GM19452 (cell line): ENCODE data around the gene NKX2-8.

Source experiments
- ATAC-seq: cut with Tn5 transposase; IDR thresholded peaks from one replicate; pipeline ENCODE4 v1.9.1; 2021; ENCODE audit not compliant: unreplicated experiment

Gene NKX2-8

GRCh38 chr14:36582011-36582873 lies at the start of gene NKX2-8:
Gene NKX2-8, minus strand, starts transcription at chr14:36582614. Its CDS starts 225 bp downstream, at chr14:36582389.
- ATAC-seq, result no peak

GRCh38 chr14:36627981-36628380 lies 45.6 kb upstream of the NKX2-8 start:
- ATAC-seq, result no peak

- ATAC-seq, result no peak
Observed at GRCh38 chr14:36626151-36626550, 43.7 kb upstream of the NKX2-8 start.

- ATAC-seq, result no peak
Observed at GRCh38 chr14:36625436-36625835, 43.0 kb upstream of the NKX2-8 start.

GRCh38 chr14:36625014-36625413 lies 42.6 kb upstream of the NKX2-8 start:
- no peak for ATAC-seq

GRCh38 chr14:36619853-36620252 lies 37.4 kb upstream of the NKX2-8 start:
- no peak for ATAC-seq

- no peak for ATAC-seq
Observed at GRCh38 chr14:36619131-36619530, 36.7 kb upstream of the NKX2-8 start.

- no peak for ATAC-seq
Observed at GRCh38 chr14:36618641-36619040, 36.2 kb upstream of the NKX2-8 start.

GRCh38 chr14:36617824-36618223 lies 35.4 kb upstream of the NKX2-8 start:
- no peak for ATAC-seq

- ATAC-seq, result no peak
Observed at GRCh38 chr14:36605506-36605857, 23.1 kb upstream of the NKX2-8 start.

GRCh38 chr14:36604757-36605505 lies 22.5 kb upstream of the NKX2-8 start:
- peak; percentile 90 for ATAC-seq

- ATAC-seq, result no peak
Observed at GRCh38 chr14:36600431-36600830, 18.0 kb upstream of the NKX2-8 start.

GRCh38 chr14:36591482-36591881 lies 9.1 kb upstream of the NKX2-8 start:
- no peak for ATAC-seq

GRCh38 chr14:36588788-36589187 lies 6.4 kb upstream of the NKX2-8 start:
- no peak for ATAC-seq

- no peak for ATAC-seq
Observed at GRCh38 chr14:36588119-36588518, 5.7 kb upstream of the NKX2-8 start.

- no peak for ATAC-seq
Observed at GRCh38 chr14:36585100-36585499, 2.7 kb upstream of the NKX2-8 start.

- ATAC-seq, result no peak
Observed at GRCh38 chr14:36583893-36584811, 1.7 kb upstream of the NKX2-8 start.

GRCh38 chr14:36583242-36583892 lies 953 bp upstream of the NKX2-8 start:
- no peak for ATAC-seq

GRCh38 chr14:36582874-36583241 lies 444 bp upstream of the NKX2-8 start:
- no peak for ATAC-seq
